ENCODE measurements around the gene CLDN11.

DNA sequence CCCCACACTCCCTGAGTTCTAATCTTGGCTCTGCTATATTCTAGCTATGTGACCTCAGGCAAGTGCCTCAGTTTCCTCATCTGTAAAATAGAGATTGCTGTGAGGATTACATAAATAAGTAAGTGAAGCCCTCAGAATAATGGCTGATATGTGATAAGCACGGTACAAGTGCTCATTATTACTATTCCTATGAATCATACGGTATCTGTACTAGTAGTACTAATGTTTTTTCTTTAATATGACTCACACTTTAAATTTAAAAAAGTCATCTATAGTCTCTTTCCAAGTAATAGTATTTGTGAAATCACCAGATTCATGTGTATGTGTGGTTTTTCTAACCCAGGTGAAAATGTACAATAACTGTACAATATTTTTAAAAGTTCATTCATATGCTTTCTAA, 58.7 kb downstream of the CLDN11 start:
- TF ChIP-seq POLR2AphosphoS5 (IDR thresholded peaks at IDR 0.05; ENCODE audit: low read depth, low read length): no peak
- TF ChIP-seq, protein P1, sequence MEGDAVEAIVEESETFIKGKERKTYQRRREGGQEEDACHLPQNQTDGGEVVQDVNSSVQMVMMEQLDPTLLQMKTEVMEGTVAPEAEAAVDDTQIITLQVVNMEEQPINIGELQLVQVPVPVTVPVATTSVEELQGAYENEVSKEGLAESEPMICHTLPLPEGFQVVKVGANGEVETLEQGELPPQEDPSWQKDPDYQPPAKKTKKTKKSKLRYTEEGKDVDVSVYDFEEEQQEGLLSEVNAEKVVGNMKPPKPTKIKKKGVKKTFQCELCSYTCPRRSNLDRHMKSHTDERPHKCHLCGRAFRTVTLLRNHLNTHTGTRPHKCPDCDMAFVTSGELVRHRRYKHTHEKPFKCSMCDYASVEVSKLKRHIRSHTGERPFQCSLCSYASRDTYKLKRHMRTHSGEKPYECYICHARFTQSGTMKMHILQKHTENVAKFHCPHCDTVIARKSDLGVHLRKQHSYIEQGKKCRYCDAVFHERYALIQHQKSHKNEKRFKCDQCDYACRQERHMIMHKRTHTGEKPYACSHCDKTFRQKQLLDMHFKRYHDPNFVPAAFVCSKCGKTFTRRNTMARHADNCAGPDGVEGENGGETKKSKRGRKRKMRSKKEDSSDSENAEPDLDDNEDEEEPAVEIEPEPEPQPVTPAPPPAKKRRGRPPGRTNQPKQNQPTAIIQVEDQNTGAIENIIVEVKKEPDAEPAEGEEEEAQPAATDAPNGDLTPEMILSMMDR (IDR thresholded peaks at IDR 0.05; ENCODE audit: control extremely low read depth in 1 of 3, insufficient read depth in 1 of 3, low read depth in 1 of 3, low read length in 3 of 3): no peak
- no peak for TF ChIP-seq RAD21 (IDR thresholded peaks at IDR 0.05 in 1 of 2, conservative IDR thresholded peaks at IDR 0.05 in 1 of 2; ENCODE audit: low read depth in 2 of 2, low read length in 2 of 2)
- no peak for TF ChIP-seq BACH1 (IDR thresholded peaks at IDR 0.05; ENCODE audit: low read length)
- TF ChIP-seq JUN (IDR thresholded peaks at IDR 0.05; ENCODE audit: low read depth, low read length): no peak
- no peak for TF ChIP-seq EP300 (IDR thresholded peaks at IDR 0.05; ENCODE audit: borderline replicate concordance in 1 of 2, low read depth in 2 of 2, low read length in 2 of 2)
- TF ChIP-seq RNF2 (IDR thresholded peaks at IDR 0.05; ENCODE audit: borderline replicate concordance, low read depth, low read length, missing control alignments, poor library complexity, severe bottlenecking): no peak
- TF ChIP-seq POLR2A (IDR thresholded peaks at IDR 0.05; ENCODE audit: control extremely low read depth in 1 of 2, low read depth in 2 of 2, low read length in 2 of 2): no peak

Measured in H1 (cell line).